ENCODE data around the gene CCNG2. TPM values are rescaled to one million over a fixed set of nuclear protein-coding genes. Genes with fewer than 3 reads are reported as not detected.

Gene CCNG2
- total and polyA plus RNA-seq, 11 donors, result 2.4 to 18.7 (median 5.7) TPM

- Histone ChIP-seq H3K27ac (no peak overlapping the region), H3K4me1 (peaks cover 0 to 16% (median 4%) of the 10 kb centered on the region in 12 donors), H3K4me3 (no peak overlapping the region), H3K36me3 (no peaks in the 10 kb centered on the region), H3K9me3 (no peaks in the 10 kb centered on the region), H3K27me3 (no peaks in the 10 kb centered on the region)
- no peak for TF ChIP-seq POLR2A (IDR thresholded peaks at IDR 0.05)
- TF ChIP-seq CTCF (IDR thresholded peaks at IDR 0.05), result no peak
- DNase-seq, result no peak
- WGBS, 4 donors, result 85 to 96% (median 95%) methylated on average over 2 of the region's 2 CpGs
- intact Hi-C loops (cut with DNase I), result no loop called here
- no peak for ATAC-seq
These were observed 62.3 kb downstream of the CCNG2 start for GRCh38 chr4:77219266-77219665.

Other genes starting within 250 kb of the CCNG2 start
- 10 to 100 TPM; 25.1 to 58.9 (median 36.2) TPM for gene SEPTIN11, start 207.5 kb upstream of the CCNG2 start, total RNA-seq
- gene SEPTIN11, start 207.5 kb upstream of the CCNG2 start, polyA plus RNA-seq, result 10 to 100 TPM in 1 of 2 donors, 1 to 10 TPM in 1; 9.9 to 13.4 TPM
- 100 to 1,000 TPM; 232 to 356 (median 303) TPM for gene CCNI, start 81.2 kb upstream of the CCNG2 start, total RNA-seq
- 100 to 1,000 TPM in 1 of 2 donors, 10 to 100 TPM in 1; 49.4 to 154 TPM for gene CCNI, start 81.2 kb upstream of the CCNG2 start, polyA plus RNA-seq